Loucy (cell line): Measurements from ENCODE around the gene MLKL.

Source experiments
- CTCF ChIP-seq: fragments of 200-600 bp; sonication (generic); conservative IDR thresholded peaks from 2 replicates; pipeline ENCODE4 v1.5.1; 2014; ENCODE audit warnings: mild to moderate bottlenecking, antibody characterized with exemption, low read length
- EZH2phosphoT487 ChIP-seq: fragments of 200-600 bp; IDR thresholded peaks from 2 replicates; pipeline ENCODE4 v1.6.1; 2018; ENCODE audit warnings: antibody characterized with exemption, mild to moderate bottlenecking, moderate library complexity, borderline replicate concordance

- TF ChIP-seq CTCF (no peak), EZH2phosphoT487 (no peak)
Measured at GRCh38 chr16:74744566-74744965, 43.9 kb upstream of the MLKL start.
